Skeletal muscle tissue (tissue), 4 donors: ENCODE data around the gene PCDHGB6. TPM values are rescaled to one million over a fixed set of nuclear protein-coding genes. Genes with fewer than 3 reads are reported as not detected.
"Not testable (repeated sequence)": the region's sequence is repeated elsewhere in the genome, so short reads cannot be mapped to it uniquely, and the experiment has no call there.

Source experiments
- H3K27ac ChIP-seq: one replicate; pipeline ENCODE4 v1.7.0; 2013; ENCODE audit warnings: mild to moderate bottlenecking, low read depth, low read length, inconsistent platforms
- H3K27me3 ChIP-seq, 3 donors: one replicate each; pipeline ENCODE4 v1.7.0; 2013; ENCODE audit warnings: low read length in 3 of 3; ENCODE audit not compliant: control insufficient read depth in 3 of 3, insufficient read depth in 3 of 3
- H3K36me3 ChIP-seq, 3 donors: one replicate each; pipeline ENCODE4 v1.7.0; 2013; ENCODE audit warnings: low read length in 3 of 3; ENCODE audit not compliant: control insufficient read depth in 3 of 3, insufficient read depth in 3 of 3
- H3K4me1 ChIP-seq, 3 donors: one replicate each; pipeline ENCODE4 v1.7.0; 2013; ENCODE audit warnings: low read length in 3 of 3, mild to moderate bottlenecking in 3 of 3; ENCODE audit not compliant: control insufficient read depth in 3 of 3, insufficient read depth in 3 of 3
- H3K4me3 ChIP-seq, 3 donors: one replicate each; pipeline ENCODE4 v1.7.0; 2013; ENCODE audit warnings: low read length in 3 of 3
- H3K9ac ChIP-seq, 3 donors: one replicate each; pipeline ENCODE4 v1.7.0; 2013; ENCODE audit warnings: low read length in 3 of 3, mild to moderate bottlenecking in 3 of 3, moderate library complexity in 2 of 3, low read depth in 1 of 3
- H3K9me3 ChIP-seq, 3 donors: one replicate each; pipeline ENCODE4 v1.7.0; 2013; ENCODE audit warnings: low read length in 3 of 3; ENCODE audit not compliant: control insufficient read depth in 3 of 3
- total RNA-seq: library from RNA; depleted of rRNA; stranded (reverse); fragments of >200 nt; gene quantifications from one replicate; pipeline ENCODE4 v1.2.3, GENCODE V29; 2014
- donor health status: Osteomylitis.

PCDHGB6 gene
- total RNA-seq, 1 donor from 2014 or later = 5.2 TPM

DNA sequence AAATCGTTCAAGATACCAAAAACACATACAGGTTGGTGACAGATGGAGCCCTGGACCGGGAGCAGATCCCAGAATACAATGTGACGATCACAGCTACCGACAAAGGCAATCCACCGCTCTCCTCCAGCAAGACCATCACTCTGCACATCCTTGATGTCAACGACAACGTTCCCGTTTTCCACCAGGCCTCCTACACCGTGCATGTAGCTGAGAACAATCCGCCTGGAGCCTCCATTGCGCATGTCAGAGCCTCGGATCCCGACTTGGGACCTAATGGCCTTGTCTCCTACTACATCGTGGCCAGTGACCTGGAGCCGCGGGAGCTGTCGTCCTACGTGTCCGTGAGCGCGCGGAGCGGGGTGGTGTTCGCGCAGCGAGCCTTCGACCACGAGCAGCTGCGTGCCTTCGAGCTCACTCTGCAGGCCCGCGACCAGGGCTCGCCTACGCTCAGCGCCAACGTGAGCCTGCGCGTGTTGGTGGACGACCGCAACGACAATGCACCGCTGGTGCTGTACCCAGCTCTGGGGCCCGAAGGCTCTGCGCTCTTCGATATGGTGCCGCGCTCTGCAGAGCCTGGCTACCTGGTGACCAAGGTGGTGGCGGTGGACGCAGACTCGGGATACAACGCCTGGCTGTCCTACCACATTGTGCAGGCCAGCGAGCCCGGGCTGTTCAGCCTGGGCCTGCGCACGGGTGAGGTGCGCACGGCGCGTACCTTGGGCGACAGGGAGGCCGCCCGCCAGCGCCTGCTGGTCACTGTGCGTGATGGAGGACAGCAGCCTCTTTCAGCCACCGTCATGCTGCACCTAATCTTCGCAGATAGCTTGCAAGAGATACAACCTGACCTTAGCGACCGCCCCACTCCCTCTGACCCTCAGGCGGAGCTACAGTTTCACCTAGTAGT is 36.0 kb upstream of the PCDHGB6 start:
- Histone ChIP-seq H3K9ac (no peak overlapping the region), H3K27ac (no peak overlapping the region), H3K9me3 (peaks cover 21 to 41% (median 28%) of the 10 kb centered on the region in 3 donors), H3K36me3 (peaks cover 0 to 10% (median 2%) of the 10 kb centered on the region in 3 donors), H3K4me3 (peak overlapping the region; percentile 33 to 41 (median 36)), H3K4me1 (peaks cover 0 to 11% (median 0%) of the 10 kb centered on the region in 3 donors), H3K27me3 (peaks cover 9 to 17% (median 10%) of the 10 kb centered on the region in 3 donors)

DNA sequence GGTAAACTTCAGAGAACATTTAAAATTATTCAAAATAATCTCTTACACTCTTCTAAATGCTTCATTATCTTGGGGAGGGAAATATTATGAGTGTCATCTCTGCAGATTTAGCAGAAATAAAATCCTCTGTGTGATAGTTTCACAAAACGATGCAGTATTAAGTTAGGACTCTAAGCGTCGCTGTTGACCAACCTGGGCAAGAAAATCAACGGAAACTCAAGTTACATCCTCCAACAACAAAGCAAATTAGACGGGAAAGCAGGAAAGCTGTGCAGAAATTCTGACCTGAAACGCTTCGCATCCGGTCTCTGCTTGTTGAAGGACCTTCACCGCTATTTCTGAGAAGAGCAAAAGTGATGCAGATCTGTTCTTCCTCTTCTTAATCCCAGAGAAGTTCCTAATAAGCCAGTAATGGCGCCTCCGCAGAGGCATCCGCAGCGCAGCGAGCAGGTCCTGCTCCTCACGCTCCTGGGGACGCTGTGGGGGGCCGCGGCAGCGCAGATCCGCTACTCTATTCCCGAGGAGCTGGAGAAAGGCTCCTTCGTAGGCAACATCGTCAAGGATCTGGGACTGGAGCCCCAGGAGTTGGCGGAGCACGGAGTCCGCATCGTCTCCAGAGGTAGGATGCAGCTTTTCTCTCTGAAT is 34.0 kb upstream of the PCDHGB6 start, which contains the start of gene PCDHGA6:
Gene PCDHGA6 (plus strand): TSS at position 219 of the 645 bp plus-strand sequence. CDS start 193 bp downstream, at position 412.
- Histone ChIP-seq H3K4me3 (peak within 1 kb of the TSS; percentile 57 to 63 (median 61)), H3K4me1 (peaks cover 0 to 11% (median 0%) of the 10 kb centered on the region in 3 donors), H3K9ac (peak within 1 kb of the TSS in 1 of 3 donors; percentile 33), H3K9me3 (peaks cover 21 to 41% (median 26%) of the 10 kb centered on the region in 3 donors), H3K27me3 (peaks cover 9 to 17% (median 10%) of the 10 kb centered on the region in 3 donors), H3K27ac (no peak within 1 kb of the TSS), H3K36me3 (peaks cover 0 to 10% (median 2%) of the 10 kb centered on the region in 3 donors)

DNA sequence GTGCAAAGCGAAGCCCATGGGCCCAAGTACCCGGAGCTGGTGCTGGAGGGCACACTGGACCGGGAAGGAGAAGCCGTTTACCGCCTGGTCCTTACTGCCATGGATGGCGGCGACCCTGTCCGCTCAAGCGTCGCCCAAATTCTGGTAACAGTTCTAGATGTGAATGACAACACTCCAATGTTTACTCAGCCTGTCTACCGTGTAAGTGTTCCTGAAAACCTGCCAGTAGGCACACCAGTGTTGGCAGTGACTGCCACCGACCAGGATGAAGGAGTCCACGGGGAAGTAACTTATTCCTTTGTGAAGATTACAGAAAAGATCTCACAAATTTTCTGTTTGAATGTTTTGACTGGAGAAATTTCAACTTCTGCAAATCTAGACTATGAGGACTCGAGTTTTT is 33.2 kb upstream of the PCDHGB6 start:
- H3K27me3 ChIP-seq = peaks cover 9 to 17% (median 10%) of the 10 kb centered on the region in 3 donors
- peaks cover 21 to 41% (median 24%) of the 10 kb centered on the region in 3 donors for H3K9me3 ChIP-seq
- no peak overlapping the region for H3K27ac ChIP-seq
- peaks cover 0 to 10% (median 2%) of the 10 kb centered on the region in 3 donors for H3K36me3 ChIP-seq
- peaks cover 0 to 11% (median 0%) of the 10 kb centered on the region in 3 donors for H3K4me1 ChIP-seq
- H3K9ac ChIP-seq = no peak overlapping the region
- H3K4me3 ChIP-seq = peak overlapping the region; percentile 41 to 61 (median 57)

DNA sequence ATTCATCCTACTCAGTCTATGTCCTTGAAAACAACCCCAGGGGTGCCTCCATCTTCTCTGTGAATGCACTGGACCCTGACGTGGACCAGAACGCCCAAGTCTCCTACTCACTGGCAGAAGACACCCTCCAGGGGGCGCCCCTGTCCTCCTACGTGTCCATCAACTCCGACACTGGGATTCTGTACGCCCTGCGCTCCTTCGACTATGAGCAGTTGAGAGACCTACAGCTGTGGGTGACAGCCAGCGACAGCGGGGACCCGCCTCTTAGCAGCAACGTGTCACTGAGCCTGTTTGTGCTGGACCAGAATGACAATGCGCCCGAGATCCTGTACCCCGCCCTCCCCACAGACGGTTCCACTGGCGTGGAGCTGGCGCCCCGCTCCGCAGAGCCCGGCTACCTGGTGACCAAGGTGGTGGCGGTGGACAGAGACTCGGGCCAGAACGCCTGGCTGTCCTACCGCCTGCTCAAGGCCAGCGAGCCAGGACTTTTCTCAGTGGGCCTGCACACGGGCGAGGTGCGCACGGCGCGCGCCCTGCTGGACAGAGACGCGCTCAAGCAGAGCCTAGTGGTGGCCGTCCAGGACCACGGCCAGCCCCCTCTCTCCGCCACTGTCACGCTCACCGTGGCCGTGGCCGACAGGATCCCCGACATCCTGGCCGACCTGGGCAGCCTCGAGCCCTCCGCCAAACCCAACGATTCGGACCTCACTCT is 32.2 kb upstream of the PCDHGB6 start:
- not testable (repeated sequence) for H3K27ac ChIP-seq, H3K36me3 ChIP-seq, H3K4me3 ChIP-seq, H3K9ac ChIP-seq
- Histone ChIP-seq H3K9me3 (peaks cover 21 to 36% (median 21%) of the 10 kb centered on the region in 3 donors), H3K4me1 (peaks cover 0 to 10% (median 0%) of the 10 kb centered on the region in 3 donors), H3K27me3 (peaks cover 9 to 17% (median 10%) of the 10 kb centered on the region in 3 donors)

DNA sequence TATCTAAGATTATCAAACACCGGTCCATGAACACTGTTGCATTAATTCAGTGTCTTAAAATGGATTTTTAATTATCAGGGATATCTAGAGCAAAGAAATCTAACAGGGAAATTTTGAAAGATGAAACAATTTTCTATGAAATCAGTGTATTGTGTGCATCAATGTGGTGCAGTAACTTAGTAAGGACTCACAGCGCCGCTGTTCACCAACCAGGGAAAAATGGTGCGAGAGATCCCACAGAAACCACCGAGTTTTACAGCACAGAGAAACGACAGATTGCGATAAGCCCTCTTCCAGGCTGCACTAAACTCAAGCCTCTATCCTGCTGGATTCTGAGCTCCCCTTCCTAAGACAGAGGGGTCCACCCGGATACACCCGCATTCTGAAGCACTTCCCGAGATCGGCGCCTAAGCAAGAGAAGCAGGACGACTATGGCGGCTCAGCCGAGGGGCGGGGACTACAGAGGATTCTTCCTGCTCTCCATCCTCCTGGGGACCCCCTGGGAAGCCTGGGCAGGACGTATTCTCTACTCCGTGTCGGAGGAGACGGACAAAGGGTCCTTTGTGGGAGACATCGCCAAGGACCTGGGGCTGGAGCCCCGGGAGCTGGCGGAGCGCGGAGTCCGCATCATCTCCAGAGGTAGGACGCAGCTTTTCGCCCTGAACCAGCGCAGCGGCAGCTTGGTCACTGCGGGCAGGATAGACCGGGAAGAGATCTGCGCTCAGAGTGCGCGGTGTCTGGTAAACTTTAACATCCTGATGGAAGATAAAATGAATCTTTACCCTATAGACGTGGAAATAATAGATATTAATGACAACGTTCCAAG is 25.1 kb upstream of the PCDHGB6 start, which contains the start of gene PCDHGA7:
Gene PCDHGA7 (plus strand): TSS at position 274 of the 826 bp plus-strand sequence. CDS start 158 bp downstream, at position 432.
- peaks cover 0 to 5% (median 0%) of the 10 kb centered on the region in 3 donors for H3K4me1 ChIP-seq
- H3K27me3 ChIP-seq = peaks cover 0 to 3% (median 0%) of the 10 kb centered on the region in 3 donors
- H3K4me3 ChIP-seq = peak within 1 kb of the TSS; percentile 58 to 69 (median 61)
- no peaks in the 10 kb centered on the region for H3K36me3 ChIP-seq
- H3K9ac ChIP-seq = peak within 1 kb of the TSS in 1 of 3 donors; percentile 78
- H3K9me3 ChIP-seq = peaks cover 8 to 24% (median 14%) of the 10 kb centered on the region in 3 donors
- H3K27ac ChIP-seq = no peak within 1 kb of the TSS

DNA sequence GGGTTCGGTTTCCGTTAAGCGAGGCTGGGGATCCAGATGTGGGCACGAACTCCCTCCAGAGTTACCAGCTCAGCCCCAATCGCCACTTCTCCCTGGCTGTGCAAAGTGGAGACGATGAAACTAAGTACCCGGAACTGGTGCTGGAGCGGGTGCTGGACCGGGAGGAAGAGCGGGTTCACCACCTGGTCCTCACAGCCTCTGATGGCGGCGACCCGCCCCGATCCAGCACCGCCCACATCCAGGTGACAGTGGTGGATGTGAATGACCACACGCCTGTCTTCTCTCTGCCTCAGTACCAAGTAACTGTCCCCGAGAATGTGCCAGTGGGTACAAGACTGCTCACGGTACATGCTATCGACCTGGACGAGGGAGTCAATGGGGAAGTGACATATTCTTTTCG is 24.5 kb upstream of the PCDHGB6 start:
- Histone ChIP-seq H3K27ac (no peak overlapping the region), H3K27me3 (peaks cover 0 to 4% (median 0%) of the 10 kb centered on the region in 3 donors), H3K9me3 (peaks cover 8 to 25% (median 17%) of the 10 kb centered on the region in 3 donors), H3K9ac (no peak overlapping the region), H3K4me3 (peak overlapping the region; percentile 58 to 69 (median 61)), H3K4me1 (peaks cover 0 to 6% (median 0%) of the 10 kb centered on the region in 3 donors), H3K36me3 (no peaks in the 10 kb centered on the region)

DNA sequence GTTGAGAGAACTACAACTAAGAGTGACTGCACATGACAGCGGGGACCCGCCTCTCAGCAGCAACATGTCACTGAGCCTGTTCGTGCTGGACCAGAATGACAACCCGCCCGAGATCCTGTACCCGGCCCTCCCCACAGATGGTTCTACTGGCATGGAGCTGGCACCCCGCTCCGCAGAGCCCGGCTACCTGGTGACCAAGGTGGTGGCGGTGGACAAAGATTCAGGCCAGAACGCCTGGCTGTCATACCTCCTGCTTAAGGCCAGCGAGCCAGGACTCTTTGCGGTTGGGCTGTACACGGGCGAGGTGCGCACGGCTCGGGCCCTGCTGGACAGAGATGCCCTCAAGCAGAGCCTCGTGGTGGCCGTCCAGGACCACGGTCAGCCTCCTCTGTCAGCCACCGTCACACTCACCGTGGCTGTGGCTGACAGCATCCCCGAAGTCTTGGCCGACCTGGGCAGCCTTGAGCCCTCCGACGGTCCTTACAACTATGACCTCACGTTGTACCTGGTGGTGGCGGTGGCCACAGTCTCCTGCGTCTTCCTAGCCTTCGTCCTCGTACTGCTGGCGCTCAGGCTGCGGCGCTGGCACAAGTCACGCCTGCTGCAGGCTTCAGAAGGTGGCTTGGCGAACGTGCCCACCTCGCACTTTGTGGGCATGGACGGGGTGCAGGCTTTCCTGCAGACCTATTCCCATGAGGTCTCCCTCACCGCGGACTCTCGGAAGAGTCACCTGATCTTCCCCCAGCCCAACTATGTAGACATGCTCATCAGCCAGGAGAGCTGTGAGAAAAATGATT is 23.2 kb upstream of the PCDHGB6 start:
- H3K27ac ChIP-seq = no peak overlapping the region
- peaks cover 0 to 13% (median 0%) of the 10 kb centered on the region in 3 donors for H3K4me1 ChIP-seq
- peaks cover 0 to 1% (median 0%) of the 10 kb centered on the region in 3 donors for H3K36me3 ChIP-seq
- H3K9me3 ChIP-seq = peaks cover 11 to 28% (median 26%) of the 10 kb centered on the region in 3 donors
- peaks cover 0 to 6% (median 0%) of the 10 kb centered on the region in 3 donors for H3K27me3 ChIP-seq
- peak overlapping the region in 1 of 3 donors; percentile 33 for H3K4me3 ChIP-seq
- H3K9ac ChIP-seq = no peak overlapping the region

DNA sequence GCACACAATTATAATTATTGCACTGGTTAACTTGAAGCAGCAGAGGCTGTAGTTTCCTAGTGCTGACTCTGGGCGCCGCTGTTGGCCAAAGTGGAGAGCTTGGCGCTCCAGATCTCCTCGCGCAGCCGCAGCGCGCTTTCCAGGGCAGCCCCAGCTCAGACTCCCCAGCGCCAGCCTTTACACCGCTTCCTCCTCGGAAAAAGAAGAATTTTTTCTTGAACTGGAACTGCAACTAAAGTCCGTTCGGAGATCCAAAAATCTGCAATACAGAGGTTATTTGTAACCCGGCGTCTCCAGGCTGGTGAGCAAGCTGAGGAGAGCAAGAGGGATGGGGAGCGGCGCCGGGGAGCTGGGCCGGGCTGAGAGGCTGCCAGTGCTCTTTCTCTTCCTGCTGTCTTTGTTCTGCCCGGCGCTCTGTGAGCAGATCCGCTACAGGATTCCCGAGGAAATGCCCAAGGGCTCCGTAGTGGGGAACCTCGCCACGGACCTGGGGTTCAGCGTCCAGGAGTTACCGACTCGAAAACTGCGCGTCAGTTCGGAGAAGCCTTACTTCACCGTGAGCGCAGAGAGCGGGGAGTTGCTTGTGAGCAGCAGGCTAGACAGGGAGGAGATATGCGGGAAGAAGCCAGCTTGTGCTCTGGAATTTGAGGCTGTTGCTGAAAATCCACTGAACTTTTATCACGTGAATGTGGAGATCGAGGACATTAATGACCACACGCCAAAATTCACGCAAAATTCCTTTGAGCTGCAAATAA is 20.1 kb upstream of the PCDHGB6 start, which contains the start of gene PCDHGB4:
Gene PCDHGB4 (plus strand): TSS at position 142 of the 755 bp plus-strand sequence. CDS start 187 bp downstream, at position 329.
- H3K4me3 ChIP-seq = peak within 1 kb of the TSS; percentile 45 to 59 (median 49)
- peaks cover 0 to 10% (median 2%) of the 10 kb centered on the region in 3 donors for H3K27me3 ChIP-seq

More for the DNA sequence above, 20.1 kb upstream of the PCDHGB6 start, which contains the start of gene PCDHGB4:
- H3K9ac ChIP-seq, H3K27ac ChIP-seq, H3K36me3 ChIP-seq: not testable (repeated sequence)
- H3K9me3 ChIP-seq = peaks cover 14 to 36% (median 29%) of the 10 kb centered on the region in 3 donors
- H3K4me1 ChIP-seq = peaks cover 0 to 14% (median 0%) of the 10 kb centered on the region in 3 donors
